HepG2 (cell line): ENCODE results near the gene TNS1. TPM values are rescaled to one million over a fixed set of nuclear protein-coding genes. Genes with fewer than 3 reads are reported as not detected.
A peak's percentile ranks its signal among the peaks of the same experiment; 100 is the strongest.

Experiments used
- ATAC-seq: fragments of 200-7000 bp; cut with Tn5 transposase; 3 replicates; pipeline ENCODE4 v1.9.1; 2020; ENCODE audit warnings: mild to moderate bottlenecking, moderate library complexity
- BruUV-seq: library from RNA; stranded (reverse); fragments of 400-500 nt; replicated peaks from 2 replicates; lab custom pipeline; 2021; lab: Mats Ljungman, UMichigan
- CTCF ChIA-PET: fragments of 300-600 bp; formaldehyde crosslinking; extraction: SDS; loops from one replicate; lab custom pipeline; 2021; ENCODE audit warnings: low total read pairs, inconsistent platforms, low intra/inter-chr PET ratio; lab: Yijun Ruan, JAX
- POLR2A ChIA-PET: fragments of 350-600 bp; sonication (Branson Sonifier 250); formaldehyde crosslinking; loops from one replicate; lab custom pipeline; 2020; ENCODE audit warnings: antibody characterized with exemption, inconsistent platforms; lab: Yijun Ruan, JAX
- DNase-seq: peaks from one replicate; pipeline ENCODE4 v3.0.0-alpha.2; 2015; ENCODE audit warnings: low spot score
- FAIRE-seq: peaks from 3 replicates; lab custom pipeline; 2011; peaks lifted over from hg19 to GRCh38; lab: Jason Lieb, UNC
- H2AFZ ChIP-seq: one replicate; pipeline ENCODE4 v1.6.1; 2011; ENCODE audit warnings: low read length, inconsistent platforms
- H3K27ac ChIP-seq: fragments of 300-600 bp; 3 replicates; pipeline ENCODE4 v1.8.0; 2011; ENCODE audit warnings: mixed run types, mild to moderate bottlenecking, mixed read lengths, low read length, inconsistent platforms; ENCODE audit not compliant: insufficient read depth; ENCODE audit errors: extremely low read length
- H3K27me3 ChIP-seq, 2 experiments: fragments of 200-600 bp in 1 of 2; 2 replicates in 1 of 2; 3 replicates in 1 of 2; pipeline versions ENCODE4 v1.6.0 to v1.8.0; 2011; ENCODE audit warnings: low read length in 2 of 2, mild to moderate bottlenecking in 2 of 2, moderate library complexity in 2 of 2, inconsistent platforms in 1 of 2; ENCODE audit not compliant: insufficient read depth in 2 of 2, control insufficient read depth in 1 of 2
- H3K36me3 ChIP-seq, 2 experiments: fragments of 200-600 bp in 1 of 2; replicated peaks in 1 of 2; 2 replicates in 1 of 2; 3 replicates in 1 of 2; pipeline versions ENCODE4 v1.5.1 to v1.8.0; 2011; ENCODE audit warnings: low read length in 2 of 2, inconsistent platforms in 1 of 2; ENCODE audit not compliant: insufficient read depth in 2 of 2, control insufficient read depth in 1 of 2
- H3K4me1 ChIP-seq: 2 replicates; pipeline ENCODE4 v1.5.1; 2012; ENCODE audit warnings: low read length, inconsistent platforms; ENCODE audit not compliant: insufficient read depth
- H3K4me2 ChIP-seq: 2 replicates; pipeline ENCODE4 v1.6.0; 2011; ENCODE audit warnings: low read depth, low read length, inconsistent platforms
- H3K4me3 ChIP-seq, 3 experiments: fragments of 200-600 bp in 1 of 3; sonication (generic), shearing (Covaris generic) in 1 of 3; replicated peaks in 1 of 3; 2 replicates each; pipeline ENCODE4 v1.5.1; 2011 to 2016; ENCODE audit warnings: low read length in 3 of 3, inconsistent platforms in 2 of 3, low read depth in 2 of 3, mild to moderate bottlenecking in 2 of 3, control low read depth in 1 of 3, mixed read lengths in 1 of 3; ENCODE audit not compliant: insufficient read depth in 1 of 3
- H3K79me2 ChIP-seq: one replicate; pipeline ENCODE4 v1.6.1; 2011; ENCODE audit warnings: low read length, inconsistent platforms; ENCODE audit not compliant: insufficient read depth
- H3K9ac ChIP-seq: 2 replicates; pipeline ENCODE4 v1.6.0; 2011; ENCODE audit warnings: mild to moderate bottlenecking, low read depth, low read length, inconsistent platforms; ENCODE audit not compliant: insufficient read depth
- H3K9me3 ChIP-seq: 2 replicates; pipeline ENCODE4 v1.5.1; 2012; ENCODE audit warnings: mild to moderate bottlenecking, low read length
- H4K20me1 ChIP-seq: 2 replicates; pipeline ENCODE4 v1.6.0; 2011; ENCODE audit warnings: inconsistent platforms, mild to moderate bottlenecking, low read length, moderate library complexity; ENCODE audit not compliant: insufficient read depth
- ATF7 ChIP-seq, 2 experiments: fragments of 450-650 bp in 1 of 2; sonication (generic) in 1 of 2; formaldehyde crosslinking in 1 of 2; IDR thresholded peaks; 2 replicates each; pipeline versions ENCODE4 v1.4.0 to v1.6.1; 2016 to 2020; ENCODE audit warnings: antibody characterized with exemption in 1 of 2, mild to moderate bottlenecking in 1 of 2, missing genetic modification reagents in 1 of 2
- BORCS8-MEF2B ChIP-seq: sonication (generic); formaldehyde crosslinking; IDR thresholded peaks from 2 replicates; pipeline ENCODE4 v1.8.0; 2022; ENCODE audit warnings: mild to moderate bottlenecking, missing genetic modification reagents
- FOXA1 ChIP-seq, 2 experiments: fragments of 450-650 bp in 1 of 2; sonication (generic) in 1 of 2; formaldehyde crosslinking in 1 of 2; IDR thresholded peaks; 2 replicates each; pipeline versions ENCODE4 v1.4.0 to v1.6.1; 2016 to 2020; ENCODE audit warnings: missing genetic modification reagents in 1 of 2
- GATA4 ChIP-seq: sonication (generic); IDR thresholded peaks from 2 replicates; pipeline ENCODE4 v1.6.1; 2016; ENCODE audit warnings: antibody characterized with exemption, low read depth, borderline replicate concordance
- KDM2A ChIP-seq: sonication (generic); formaldehyde crosslinking; IDR thresholded peaks from 2 replicates; pipeline ENCODE4 v1.4.0; 2020; ENCODE audit warnings: low read depth, missing genetic modification reagents, borderline replicate concordance
- LCORL ChIP-seq, 2 experiments: fragments of 450-650 bp in 1 of 2; sonication (generic) in 1 of 2; formaldehyde crosslinking in 1 of 2; IDR thresholded peaks; 2 replicates each; pipeline versions ENCODE4 v1.5.0 to v1.6.1; 2017 to 2020; ENCODE audit warnings: antibody characterized with exemption in 1 of 2, missing genetic modification reagents in 1 of 2
- NONO ChIP-seq, 2 experiments: fragments of 450-650 bp in 1 of 2; sonication (generic) in 1 of 2; formaldehyde crosslinking in 1 of 2; IDR thresholded peaks in 1 of 2; conservative IDR thresholded peaks in 1 of 2; 2 replicates each; pipeline versions ENCODE4 v1.6.1 to v1.8.0; 2017 to 2022; ENCODE audit warnings: mild to moderate bottlenecking in 1 of 2, missing genetic modification reagents in 1 of 2, moderate library complexity in 1 of 2
- TARDBP ChIP-seq: sonication (generic); formaldehyde crosslinking; IDR thresholded peaks from 2 replicates; pipeline ENCODE4 v1.8.0; 2022; ENCODE audit warnings: mild to moderate bottlenecking, missing genetic modification reagents
- ZC3H13 ChIP-seq: sonication (generic); formaldehyde crosslinking; IDR thresholded peaks from 2 replicates; pipeline ENCODE4 v1.8.1; 2023; ENCODE audit warnings: mild to moderate bottlenecking, missing genetic modification reagents, moderate library complexity
- ZNF414 ChIP-seq: sonication (generic); formaldehyde crosslinking; IDR thresholded peaks from 2 replicates; pipeline ENCODE4 v1.5.0; 2020; ENCODE audit warnings: missing genetic modification reagents
- ZNF652 ChIP-seq: IDR thresholded peaks from 2 replicates; pipeline ENCODE4 v1.6.1; 2016; ENCODE audit warnings: low read depth, borderline replicate concordance
- WGBS: methylation state at CpG from one replicate; pipeline ENCODE4 v1.1.6; 2017; ENCODE audit warnings: low lambda C conversion rate; 5-methylcytosine and 5-hydroxymethylcytosine counted together
- in situ Hi-C: cut with HindIII; loops from 2 replicates; pipeline ENCODE4 v1.10.0; 2017; ENCODE audit warnings: low pct_unique_long_range_greater_than_20kb; ENCODE audit not compliant: extremely low pct_ligation_motif_present
- intact Hi-C: fragments of 100-400 bp; cut with micrococcal nuclease; formaldehyde crosslinking; loops from one replicate; pipeline ENCODE4 v1.10.0; 2022; ENCODE audit not compliant: unreplicated experiment
- polyA plus RNA-seq, 8 experiments: library from polyadenylated mRNA; depleted of rRNA in 3 of 8; stranded (reverse) in 7 of 8; unstranded in 1 of 8; fragments of >200 nt; fragmentation: Illumina TruSeq in 4 of 8; extraction: Trizol in 4 of 8; gene quantifications; 2 replicates each; pipeline versions ENCODE4 v1.2.1 to v1.2.3, GENCODE V29; 2011 to 2016; ENCODE audit warnings: low read depth in 4 of 8, missing spikeins in 1 of 8, mixed read lengths in 1 of 8; ENCODE audit not compliant: insufficient read depth in 1 of 8
- total RNA-seq, 5 experiments: library from RNA; depleted of rRNA; stranded (reverse); fragments of >200 nt; fragmentation: Illumina TruSeq; extraction: Trizol; gene quantifications; 2 replicates each; pipeline ENCODE4 v1.2.3, GENCODE V29; 2016; ENCODE audit warnings: low read depth in 1 of 5
- TF ChIP-seq, protein P1 (sequence below): sonication (generic); formaldehyde crosslinking; IDR thresholded peaks from 2 replicates; pipeline ENCODE4 v1.4.0; 2020; ENCODE audit warnings: mild to moderate bottlenecking, missing genetic modification reagents
- TF ChIP-seq, protein P2 (sequence below): IDR thresholded peaks from 2 replicates; pipeline ENCODE4 v1.6.1; 2016; ENCODE audit warnings: missing biosample characterization, missing genetic modification reagents, low read depth

The TNS1 gene
- total and polyA plus RNA-seq, 2 of the 13 experiments (the other 11 are each of a cell fraction or from before 2014, with no cell fraction given) = 1.9 to 118 TPM

- peaks cover 84% of the 10 kb centered on the region for H3K4me1 ChIP-seq
- DNase-seq = no peak
- no TSS peak for BruUV-seq
- H3K36me3 ChIP-seq = no peaks in the 10 kb centered on the region
- ChIA-PET POLR2A (interaction anchor here (1.0 kb wide), 1 partner anchor 92 kb away, joined by 4 read pairs; no protein-coding TSS in a partner anchor), CTCF (interaction anchor here (0.9 kb wide), 1 partner anchor 92 kb away, joined by 3 read pairs; no protein-coding TSS in a partner anchor)
- no peak overlapping the region for H2AFZ ChIP-seq
- in situ Hi-C loops (no loop called here), intact Hi-C loops (no loop called here)
- peak overlapping the region in 1 of 3 experiments; percentile 11; a peak in 1 of 6 replicates for H3K4me3 ChIP-seq
- no peaks in the 10 kb centered on the region for H3K27me3 ChIP-seq
- H4K20me1 ChIP-seq = no peaks in the 10 kb centered on the region
- no peak overlapping the region for H3K27ac ChIP-seq
- peak overlapping the region; percentile 50 for H3K4me2 ChIP-seq
- no peak overlapping the region for H3K9ac ChIP-seq
- 76% methylated on average over 5 of the region's 5 CpGs for WGBS
- H3K79me2 ChIP-seq = no peaks in the 10 kb centered on the region
- no peaks in the 10 kb centered on the region for H3K9me3 ChIP-seq
- ATAC-seq = no peak
- FAIRE-seq = no peak
- TF ChIP-seq GATA4 = no peak
- TF ChIP-seq ZNF652 (CRISPR knock-in tag) = no peak
- no peak for TF ChIP-seq BORCS8-MEF2B
- peak; percentile 67; the same call in 1 of the 2 replicates for TF ChIP-seq FOXA1 (IDR thresholded peaks at IDR 0.05)
- TF ChIP-seq FOXA1 (CRISPR knock-in tag; IDR thresholded peaks at IDR 0.05) = no peak
- 0 out of 2 replicates have a peak, but pooled peaks have one; percentile 38 for TF ChIP-seq ATF7 (IDR thresholded peaks at IDR 0.05)
- TF ChIP-seq ATF7 (CRISPR knock-in tag; IDR thresholded peaks at IDR 0.05) = no peak
- TF ChIP-seq ZC3H13 (CRISPR knock-in tag) = no peak
- TF ChIP-seq, protein P1, sequence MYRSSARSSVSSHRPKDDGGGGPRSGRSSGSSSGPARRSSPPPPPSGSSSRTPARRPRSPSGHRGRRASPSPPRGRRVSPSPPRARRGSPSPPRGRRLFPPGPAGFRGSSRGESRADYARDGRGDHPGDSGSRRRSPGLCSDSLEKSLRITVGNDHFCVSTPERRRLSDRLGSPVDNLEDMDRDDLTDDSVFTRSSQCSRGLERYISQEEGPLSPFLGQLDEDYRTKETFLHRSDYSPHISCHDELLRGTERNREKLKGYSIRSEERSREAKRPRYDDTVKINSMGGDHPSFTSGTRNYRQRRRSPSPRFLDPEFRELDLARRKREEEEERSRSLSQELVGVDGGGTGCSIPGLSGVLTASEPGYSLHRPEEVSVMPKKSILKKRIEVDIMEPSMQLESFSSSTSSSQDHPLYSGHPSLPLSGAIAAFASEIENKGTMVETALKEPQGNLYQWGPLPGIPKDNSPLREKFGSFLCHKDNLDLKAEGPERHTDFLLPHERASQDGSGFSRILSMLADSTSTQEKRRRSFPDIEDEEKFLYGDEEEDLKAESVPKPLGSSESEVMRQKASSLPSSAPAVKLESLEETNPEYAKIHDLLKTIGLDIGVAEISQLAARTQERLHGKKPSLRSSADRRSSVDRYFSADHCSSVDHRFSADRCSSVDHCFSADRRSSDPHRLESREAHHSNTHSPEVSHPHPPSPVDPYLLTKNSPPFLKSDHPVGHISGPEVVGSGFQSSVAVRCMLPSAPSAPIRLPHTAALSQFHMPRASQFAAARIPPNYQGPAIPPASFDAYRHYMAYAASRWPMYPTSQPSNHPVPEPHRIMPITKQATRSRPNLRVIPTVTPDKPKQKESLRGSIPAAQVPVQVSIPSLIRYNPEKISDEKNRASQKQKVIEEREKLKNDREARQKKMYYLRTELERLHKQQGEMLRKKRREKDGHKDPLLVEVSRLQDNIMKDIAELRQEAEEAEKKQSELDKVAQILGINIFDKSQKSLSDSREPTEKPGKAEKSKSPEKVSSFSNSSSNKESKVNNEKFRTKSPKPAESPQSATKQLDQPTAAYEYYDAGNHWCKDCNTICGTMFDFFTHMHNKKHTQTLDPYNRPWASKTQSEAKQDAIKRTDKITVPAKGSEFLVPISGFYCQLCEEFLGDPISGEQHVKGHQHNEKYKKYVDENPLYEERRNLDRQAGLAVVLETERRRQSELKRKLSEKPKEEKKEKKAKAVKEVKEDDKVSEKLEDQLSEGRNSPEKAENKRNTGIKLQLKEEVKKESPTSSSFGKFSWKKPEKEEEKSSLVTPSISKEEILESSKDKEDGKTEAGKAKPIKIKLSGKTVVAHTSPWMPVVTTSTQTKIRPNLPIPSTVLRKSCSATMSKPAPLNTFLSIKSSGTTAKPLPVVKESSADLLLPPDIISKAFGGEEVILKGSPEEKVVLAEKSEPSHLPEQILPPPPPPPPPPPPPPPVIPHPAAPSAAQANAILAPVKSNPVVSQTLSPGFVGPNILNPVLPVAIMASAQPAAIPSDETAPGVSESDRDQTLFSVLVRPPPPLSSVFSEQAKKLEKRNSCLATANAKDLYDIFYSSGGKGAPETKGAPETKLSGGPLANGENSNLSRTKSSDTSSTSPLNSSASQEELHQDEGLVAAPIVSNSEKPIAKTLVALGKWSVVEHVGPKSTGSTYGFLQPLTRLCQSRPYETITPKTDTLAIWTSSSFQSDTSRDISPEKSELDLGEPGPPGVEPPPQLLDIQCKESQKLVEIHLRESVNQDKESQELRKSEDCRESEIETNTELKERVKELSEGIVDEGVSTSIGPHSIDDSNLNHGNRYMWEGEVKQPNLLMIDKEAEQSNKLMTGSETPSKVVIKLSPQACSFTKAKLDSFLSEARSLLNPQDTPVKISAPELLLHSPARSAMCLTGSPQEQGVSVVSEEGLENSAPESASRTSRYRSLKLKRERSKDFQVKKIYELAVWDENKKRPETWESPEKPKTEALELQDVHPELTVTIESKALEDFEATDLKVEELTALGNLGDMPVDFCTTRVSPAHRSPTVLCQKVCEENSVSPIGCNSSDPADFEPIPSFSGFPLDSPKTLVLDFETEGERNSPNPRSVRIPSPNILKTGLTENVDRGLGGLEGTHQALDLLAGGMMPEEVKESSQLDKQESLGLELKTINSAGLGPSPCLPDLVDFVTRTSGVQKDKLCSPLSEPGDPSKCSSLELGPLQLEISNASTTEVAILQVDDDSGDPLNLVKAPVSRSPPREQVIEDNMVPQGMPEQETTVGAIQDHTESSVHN (CRISPR knock-in tag) = no peak
- TF ChIP-seq ZNF414 (CRISPR knock-in tag) = no peak
- TF ChIP-seq NONO (IDR thresholded peaks at IDR 0.05) = peak; percentile 92; the same call in 1 of the 2 replicates
- TF ChIP-seq NONO (CRISPR knock-in tag; conservative IDR thresholded peaks at IDR 0.05) = no peak
- TF ChIP-seq LCORL (IDR thresholded peaks at IDR 0.05) = peak; percentile 69
- TF ChIP-seq LCORL (CRISPR knock-in tag; IDR thresholded peaks at IDR 0.05) = no peak
- TF ChIP-seq KDM2A = 0 out of 2 replicates have a peak, but pooled peaks have one; percentile 7
- TF ChIP-seq, protein P2, sequence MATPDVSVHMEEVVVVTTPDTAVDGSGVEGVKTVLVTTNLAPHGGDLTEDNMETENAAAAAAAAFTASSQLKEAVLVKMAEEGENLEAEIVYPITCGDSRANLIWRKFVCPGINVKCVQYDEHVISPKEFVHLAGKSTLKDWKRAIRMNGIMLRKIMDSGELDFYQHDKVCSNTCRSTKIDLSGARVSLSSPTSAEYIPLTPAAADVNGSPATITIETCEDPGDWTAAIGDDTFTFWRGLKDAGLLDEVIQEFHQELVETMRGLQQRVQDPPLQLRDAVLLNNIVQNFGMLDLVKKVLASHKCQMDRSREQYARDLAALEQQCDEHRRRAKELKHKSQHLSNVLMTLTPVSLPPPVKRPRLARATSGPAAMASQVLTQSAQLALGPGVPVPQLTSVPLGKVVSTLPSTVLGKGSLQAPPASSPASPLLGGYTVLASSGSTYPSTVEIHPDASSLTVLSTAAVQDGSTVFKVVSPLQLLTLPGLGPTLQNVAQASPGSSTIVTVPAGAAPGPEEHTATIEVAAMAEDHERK = no peak
- TF ChIP-seq TARDBP (CRISPR knock-in tag) = peak; percentile 33; the same call in 1 of the 2 replicates
These were observed 207.7 kb downstream of the TNS1 start for GRCh38 chr2:217795067-217795466.
